Smooth muscle cell (in vitro differentiated cells): ENCODE results near the gene FAM222A. TPM values are rescaled to one million over a fixed set of nuclear protein-coding genes. Genes with fewer than 3 reads are reported as not detected.

Experiments used
- DNase-seq: peaks from one replicate; lab custom pipeline; 2025; ENCODE audit not compliant: unreplicated experiment; lab: John Stamatoyannopoulos, UW
- H2AFZ ChIP-seq: fragments of 200-600 bp; sonication (generic); 2 replicates; pipeline ENCODE4 v1.6.0; 2016; ENCODE audit warnings: antibody characterized with exemption, low read depth, mild to moderate bottlenecking
- H3F3A ChIP-seq: fragments of 200-600 bp; sonication (generic); 2 replicates; pipeline ENCODE4 v1.6.0; 2017; ENCODE audit warnings: antibody characterized with exemption, low read depth
- H3K27ac ChIP-seq: fragments of 200-600 bp; sonication (generic); 2 replicates; pipeline ENCODE4 v1.5.1; 2016; ENCODE audit warnings: low read depth, mild to moderate bottlenecking
- H3K27me3 ChIP-seq: fragments of 200-600 bp; sonication (generic); 2 replicates; pipeline ENCODE4 v1.6.1; 2016; ENCODE audit warnings: low read depth, mild to moderate bottlenecking
- H3K36me3 ChIP-seq: fragments of 200-600 bp; sonication (generic); 2 replicates; pipeline ENCODE4 v1.5.1; 2016; ENCODE audit warnings: low read depth
- H3K4me1 ChIP-seq: fragments of 200-600 bp; sonication (generic); 2 replicates; pipeline ENCODE4 v1.5.1; 2016; ENCODE audit warnings: low read depth
- H3K4me2 ChIP-seq: fragments of 200-600 bp; sonication (generic); 2 replicates; pipeline ENCODE4 v1.6.0; 2016; ENCODE audit warnings: mild to moderate bottlenecking
- H3K4me3 ChIP-seq: fragments of 200-600 bp; sonication (generic); 2 replicates; pipeline ENCODE4 v1.5.1; 2016; ENCODE audit warnings: mild to moderate bottlenecking
- H3K79me2 ChIP-seq: fragments of 200-600 bp; sonication (generic); 2 replicates; pipeline ENCODE4 v1.6.0; 2016; ENCODE audit warnings: low read depth, mild to moderate bottlenecking
- H3K9ac ChIP-seq: fragments of 200-600 bp; sonication (generic); 2 replicates; pipeline ENCODE4 v1.6.0; 2016; ENCODE audit warnings: low read depth
- H3K9me3 ChIP-seq: fragments of 200-600 bp; sonication (generic); replicated peaks from 2 replicates; pipeline ENCODE4 v1.5.1; 2016; ENCODE audit warnings: low read depth
- H4K20me1 ChIP-seq: fragments of 200-600 bp; sonication (generic); 2 replicates; pipeline ENCODE4 v1.6.0; 2016; ENCODE audit warnings: low read depth
- CTCF ChIP-seq: fragments of 200-600 bp; sonication (generic); IDR thresholded peaks from 2 replicates; pipeline ENCODE4 v1.5.1; 2017; ENCODE audit warnings: borderline replicate concordance, mild to moderate bottlenecking, antibody characterized with exemption; ENCODE audit not compliant: insufficient read depth, poor library complexity, severe bottlenecking
- WGBS: methylation state at CpG from one replicate; pipeline ENCODE4 v1.1.7; 2016; ENCODE audit warnings: low lambda C conversion rate; 5-methylcytosine and 5-hydroxymethylcytosine counted together
- polyA plus RNA-seq: library from polyadenylated mRNA; unstranded; fragments of >200 nt; fragmentation: Nextera tagmentation; extraction: Ambion mirVana; gene quantifications from 2 replicates; pipeline ENCODE4 v1.2.1, GENCODE V29; 2016
- total RNA-seq: library from RNA; depleted of rRNA; stranded (reverse); fragments of >200 nt; gene quantifications from 2 replicates; pipeline ENCODE4 v1.2.3, GENCODE V29; 2014

FAM222A gene
- total and polyA plus RNA-seq, 2 experiments from 2014 or later: 0.85 to 1.7 TPM

- H3K4me3 ChIP-seq: no peak overlapping the region
- H3K4me2 ChIP-seq: no peak overlapping the region
- H3K27me3 ChIP-seq: no peaks in the 10 kb centered on the region
- H3K9ac ChIP-seq: no peak overlapping the region
- no peaks in the 10 kb centered on the region for H3K36me3 ChIP-seq
- no peaks in the 10 kb centered on the region for H3K79me2 ChIP-seq
- peaks cover 6% of the 10 kb centered on the region for H4K20me1 ChIP-seq
- H3K9me3 ChIP-seq: no peaks in the 10 kb centered on the region
- H3F3A ChIP-seq: no peaks in the 10 kb centered on the region
- H3K27ac ChIP-seq: no peak overlapping the region
- no peaks in the 10 kb centered on the region for H3K4me1 ChIP-seq
- H2AFZ ChIP-seq: no peak overlapping the region
- WGBS: 95% methylated on average over 8 of the region's 8 CpGs
- no peak for DNase-seq
- no peak for TF ChIP-seq CTCF
Measured at GRCh38 chr12:109744986-109745942, 31.6 kb downstream of the FAM222A start.

GRCh38 chr12:109752117-109753053, 38.8 kb downstream of the FAM222A start:
- no peaks in the 10 kb centered on the region for H3K27me3 ChIP-seq
- 84% methylated on average over 6 of the region's 6 CpGs for WGBS
- H3K79me2 ChIP-seq: no peaks in the 10 kb centered on the region
- H3K27ac ChIP-seq: no peak overlapping the region
- peaks cover 3% of the 10 kb centered on the region for H3K9me3 ChIP-seq
- no peaks in the 10 kb centered on the region for H3K4me1 ChIP-seq
- H3K4me3 ChIP-seq: no peak overlapping the region
- no peaks in the 10 kb centered on the region for H3F3A ChIP-seq
- H3K4me2 ChIP-seq: no peak overlapping the region
- H3K9ac ChIP-seq: no peak overlapping the region
- H2AFZ ChIP-seq: no peak overlapping the region
- no peak for TF ChIP-seq CTCF
- H4K20me1 ChIP-seq: no peaks in the 10 kb centered on the region
- DNase-seq: no peak
- H3K36me3 ChIP-seq: no peaks in the 10 kb centered on the region

- peaks cover 3% of the 10 kb centered on the region for H3K9me3 ChIP-seq
- WGBS: 90% methylated on average over 5 of the region's 5 CpGs
- no peaks in the 10 kb centered on the region for H3K79me2 ChIP-seq
- H3K9ac ChIP-seq: no peak overlapping the region
- H4K20me1 ChIP-seq: no peaks in the 10 kb centered on the region
- H3F3A ChIP-seq: no peaks in the 10 kb centered on the region
- H3K4me1 ChIP-seq: no peaks in the 10 kb centered on the region
- no peaks in the 10 kb centered on the region for H3K27me3 ChIP-seq
- H2AFZ ChIP-seq: no peak overlapping the region
- H3K36me3 ChIP-seq: no peaks in the 10 kb centered on the region
- no peak for DNase-seq
- H3K4me2 ChIP-seq: no peak overlapping the region
- H3K27ac ChIP-seq: no peak overlapping the region
- no peak for TF ChIP-seq CTCF
- no peak overlapping the region for H3K4me3 ChIP-seq
Measured at GRCh38 chr12:109753054-109753401, 39.4 kb downstream of the FAM222A start.
